Limb (tissue), 2 donors: Measurements from ENCODE around the gene IGF1R.

ENCODE experiments used
- DNase-seq, 2 donors: peaks; one replicate each; pipeline ENCODE4 v3.0.0-alpha.2; 2016; ENCODE audit errors: extremely low spot score in 2 of 2

The IGF1R gene

GRCh38 chr15:98724494-98724893 lies 76.2 kb downstream of the IGF1R start:
- DNase-seq, result no peak

DNA sequence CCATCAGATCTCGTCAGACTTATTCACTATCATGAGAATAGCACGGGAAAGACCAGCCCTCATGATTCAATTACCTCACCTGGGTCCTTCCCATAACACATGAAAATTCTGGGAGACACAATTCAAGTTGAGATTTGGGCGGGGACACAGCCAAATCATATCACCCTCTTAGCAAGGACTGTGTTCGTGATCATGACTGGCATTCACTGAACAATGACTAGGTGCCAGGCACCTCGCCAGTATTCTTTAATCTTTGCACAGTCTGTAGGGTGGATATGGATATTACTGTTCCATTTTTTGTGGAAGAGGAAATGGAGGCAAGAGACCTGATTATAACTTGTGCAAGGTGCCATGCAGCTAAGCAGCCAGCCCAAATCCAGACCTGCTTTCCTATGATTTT lies 77.5 kb downstream of the IGF1R start:
- DNase-seq, result no peak

GRCh38 chr15:98727115-98728040 lies 79.0 kb downstream of the IGF1R start:
- DNase-seq, result peak; percentile 25 to 70

DNA sequence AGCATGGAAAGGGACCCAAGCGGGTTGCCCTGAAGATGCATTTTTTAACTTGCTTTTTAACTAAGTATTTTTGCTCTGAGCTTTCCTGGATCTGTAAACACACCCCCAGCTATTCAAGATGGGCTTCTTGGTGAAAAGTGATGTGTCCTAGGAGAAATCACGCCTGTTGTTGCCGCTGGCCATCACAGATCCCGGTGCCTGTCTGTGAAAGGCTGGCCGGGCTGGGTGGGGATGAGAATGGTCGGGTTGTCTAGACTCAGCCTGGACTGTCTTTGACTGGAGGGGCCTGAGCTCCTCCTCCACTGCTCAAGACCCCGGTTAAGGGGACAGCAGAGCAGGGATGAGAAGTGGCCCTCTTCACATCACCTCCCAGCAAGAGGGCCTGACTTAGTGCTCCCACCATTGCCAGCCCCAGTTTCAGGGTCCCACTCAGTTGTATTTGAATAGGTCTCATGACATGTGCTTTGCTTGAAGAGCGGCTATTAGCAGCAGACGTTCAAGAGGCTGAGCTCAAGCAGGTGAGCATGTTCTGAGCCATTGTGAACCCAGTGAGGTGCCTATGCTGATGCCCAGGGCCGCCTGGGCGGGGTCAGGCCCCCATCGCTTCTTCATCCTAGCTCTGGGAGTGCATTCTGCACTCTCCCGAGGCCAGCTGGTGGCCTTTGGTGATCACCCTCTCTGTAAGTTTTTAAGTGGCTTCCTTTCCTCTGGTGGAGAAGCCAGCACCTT lies 79.9 kb downstream of the IGF1R start:
- DNase-seq, result no peak

DNA sequence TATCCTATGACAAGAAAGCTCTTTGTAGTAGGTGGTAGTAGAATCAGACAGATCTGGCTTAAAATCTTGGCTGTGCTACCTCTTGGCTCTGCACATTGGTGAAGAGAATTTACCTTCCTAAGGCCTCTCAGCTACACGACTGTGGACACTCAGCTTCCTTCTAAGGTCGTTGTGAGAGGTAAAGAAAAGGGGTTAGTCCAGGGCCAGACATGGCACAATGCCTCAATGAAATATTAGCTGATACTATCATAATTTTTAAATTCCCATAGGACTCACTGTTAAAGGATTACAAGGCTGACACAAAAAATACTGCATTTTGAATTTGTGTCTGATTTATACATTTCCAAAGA lies 80.4 kb downstream of the IGF1R start:
- no peak for DNase-seq

DNA sequence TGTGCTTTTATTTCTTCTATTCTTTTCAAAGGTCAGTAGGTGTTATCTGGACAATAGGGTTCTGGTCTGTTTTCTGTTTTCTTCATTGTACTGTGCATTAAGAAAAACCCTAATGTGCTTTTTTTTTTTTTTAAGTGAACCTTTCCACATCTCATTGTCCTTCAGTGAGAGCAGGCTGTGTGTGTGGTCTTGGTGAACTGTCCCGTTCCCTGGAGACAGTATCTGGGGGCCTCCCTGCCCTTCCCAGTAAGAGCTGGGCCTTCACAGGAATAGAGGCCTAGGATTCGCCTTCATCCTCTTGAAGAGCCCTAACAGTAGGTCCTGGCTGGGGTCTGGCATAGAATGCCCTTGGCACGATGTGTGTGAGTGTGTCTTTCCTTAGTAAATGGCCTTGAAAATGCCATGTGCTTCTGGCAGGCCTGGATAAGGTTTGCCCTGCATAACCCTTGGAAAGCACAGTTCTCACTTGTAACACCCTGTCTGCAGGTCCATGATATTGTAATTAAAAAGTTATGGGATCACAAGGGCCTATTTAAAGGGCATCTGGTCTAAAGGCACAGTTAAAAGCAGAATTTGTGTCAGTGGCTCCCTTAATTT lies 81.2 kb downstream of the IGF1R start:
- no peak for DNase-seq

- DNase-seq, result no peak
These were observed 82.7 kb downstream of the IGF1R start for GRCh38 chr15:98730860-98731711.

GRCh38 chr15:98731712-98732450 lies 83.5 kb downstream of the IGF1R start:
- DNase-seq, result no peak

- DNase-seq, result no peak
These were observed 84.8 kb downstream of the IGF1R start for GRCh38 chr15:98733098-98733497.

- no peak for DNase-seq
These were observed 86.3 kb downstream of the IGF1R start for GRCh38 chr15:98734466-98735199.

- no peak for DNase-seq
These were observed 87.0 kb downstream of the IGF1R start for GRCh38 chr15:98735304-98735703.

- no peak for DNase-seq
These were observed 87.7 kb downstream of the IGF1R start for GRCh38 chr15:98735895-98736617.

DNA sequence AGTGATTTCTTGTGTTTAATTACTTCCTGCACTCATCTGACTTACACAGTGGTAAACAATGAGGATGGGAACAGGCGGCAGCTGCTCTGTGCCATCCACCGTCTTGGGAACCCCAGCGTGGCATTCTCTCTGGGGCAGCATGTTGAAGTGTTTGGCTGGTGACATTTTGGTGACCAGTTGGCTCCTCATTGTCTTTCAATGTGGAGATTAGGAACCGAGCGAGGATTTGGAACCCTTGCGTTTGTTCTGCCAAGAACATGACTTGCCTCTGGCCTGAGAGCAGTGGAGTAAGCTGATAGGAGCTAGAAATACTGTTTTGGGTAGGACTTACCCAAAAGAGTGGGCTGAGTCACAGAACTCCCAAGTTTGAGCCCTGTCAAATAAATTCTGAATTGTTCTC lies 88.8 kb downstream of the IGF1R start:
- no peak for DNase-seq

DNA sequence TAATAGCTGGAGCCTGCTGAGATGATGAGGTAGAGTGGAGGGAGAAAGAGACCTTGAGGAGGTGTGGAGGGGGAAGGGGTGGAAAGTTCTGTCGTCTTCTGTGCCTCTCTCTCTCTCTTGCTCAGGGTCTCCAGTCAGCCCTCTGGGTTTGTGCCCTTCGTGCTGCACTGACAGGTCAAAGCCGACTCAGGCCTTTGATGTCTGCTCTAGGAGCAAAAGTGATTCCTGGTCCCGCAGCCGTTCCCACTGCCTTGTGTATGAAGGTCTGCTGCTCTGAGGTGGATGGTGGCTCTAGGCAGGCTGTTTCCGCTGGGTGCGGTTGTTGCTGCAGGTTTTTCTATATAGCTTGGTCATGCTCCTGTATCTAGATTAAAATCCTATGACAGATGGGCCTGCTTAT lies 89.4 kb downstream of the IGF1R start:
- no peak for DNase-seq

DNA sequence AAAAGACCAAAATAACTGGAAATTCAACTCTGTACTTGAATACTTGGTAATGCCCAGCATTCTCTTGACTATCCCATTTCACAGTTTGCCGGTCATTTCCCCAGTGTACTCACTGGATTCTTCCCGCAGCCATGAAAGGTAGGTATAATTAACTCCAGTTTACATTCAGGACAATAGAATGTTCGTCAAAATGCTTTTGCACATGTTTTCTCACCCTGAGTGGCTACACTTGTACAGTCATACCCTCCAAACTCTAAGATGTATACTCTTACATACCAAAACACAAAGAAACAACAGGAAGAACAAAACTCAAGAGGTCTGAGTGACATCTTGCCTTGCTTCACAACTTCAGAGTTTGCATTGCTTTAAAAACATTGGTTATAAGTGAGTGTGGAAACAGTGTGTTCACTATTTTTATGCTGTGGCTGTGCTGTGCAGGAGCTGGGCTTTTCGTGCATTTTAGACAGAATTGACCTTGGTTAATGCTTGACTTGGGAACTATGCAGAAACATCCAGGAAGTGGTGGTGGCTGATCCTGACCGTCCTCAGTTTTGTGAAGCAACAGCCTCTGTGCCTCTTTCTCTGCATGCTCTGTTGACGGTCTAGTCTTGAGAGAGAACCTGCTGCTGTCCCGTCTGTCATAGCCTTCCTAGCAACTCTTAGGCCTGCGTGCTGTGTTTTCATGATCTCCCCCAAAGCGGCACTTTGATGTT lies 90.5 kb downstream of the IGF1R start:
- DNase-seq, result no peak

DNA sequence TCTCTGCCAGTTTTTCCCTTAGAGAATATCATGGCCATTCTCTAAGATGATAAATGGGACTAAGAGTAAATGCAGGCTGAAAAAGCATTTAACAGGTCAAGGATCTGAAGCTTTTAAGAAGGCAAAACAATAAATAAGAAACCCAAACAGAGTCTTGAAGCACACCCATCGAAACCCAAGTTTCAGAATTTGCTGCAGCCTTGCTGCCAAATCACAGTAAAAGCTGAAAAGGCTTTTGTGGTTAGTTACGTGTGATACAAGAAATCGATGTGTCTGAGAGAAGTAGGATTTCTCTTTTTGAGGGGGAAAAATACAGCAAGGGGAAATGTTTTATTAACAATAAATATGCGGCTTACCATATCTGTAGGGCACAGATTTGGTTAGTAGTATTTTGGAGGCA lies 92.0 kb downstream of the IGF1R start:
- no peak for DNase-seq

GRCh38 chr15:98740963-98741362 lies 92.6 kb downstream of the IGF1R start:
- DNase-seq, result no peak

- DNase-seq, result no peak
These were observed 94.8 kb downstream of the IGF1R start for GRCh38 chr15:98743177-98743576.

- DNase-seq, result no peak
These were observed 96.2 kb downstream of the IGF1R start for GRCh38 chr15:98744506-98744905.
